ENCODE data around the gene KAZALD1.

Gene KAZALD1

GRCh38 chr10:101095550-101096213, 33.9 kb downstream of the KAZALD1 start:
- DNase-seq = no peak

DNA sequence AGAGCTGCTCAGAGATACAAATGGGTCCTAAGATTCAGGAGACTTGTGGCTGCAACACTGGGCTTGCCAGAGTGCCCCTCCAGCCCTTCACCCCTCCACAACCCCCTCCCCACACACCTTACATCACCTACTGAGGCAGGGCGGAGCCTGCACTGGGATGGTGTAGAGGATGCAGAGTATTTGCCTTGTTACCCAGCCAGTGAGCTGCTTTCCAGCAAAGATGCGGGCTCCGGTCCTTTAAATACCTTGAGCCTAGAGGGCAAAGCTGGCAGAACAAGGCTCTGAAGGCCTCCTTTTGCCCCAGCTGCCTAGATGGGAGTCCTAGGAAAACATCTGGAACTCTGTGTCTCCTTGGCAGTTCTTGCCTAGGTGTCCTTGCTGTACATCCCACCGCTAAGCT, 34.6 kb downstream of the KAZALD1 start:
- no peak for DNase-seq

- no peak for DNase-seq
Observed at GRCh38 chr10:101097881-101098280, 36.1 kb downstream of the KAZALD1 start.

DNA sequence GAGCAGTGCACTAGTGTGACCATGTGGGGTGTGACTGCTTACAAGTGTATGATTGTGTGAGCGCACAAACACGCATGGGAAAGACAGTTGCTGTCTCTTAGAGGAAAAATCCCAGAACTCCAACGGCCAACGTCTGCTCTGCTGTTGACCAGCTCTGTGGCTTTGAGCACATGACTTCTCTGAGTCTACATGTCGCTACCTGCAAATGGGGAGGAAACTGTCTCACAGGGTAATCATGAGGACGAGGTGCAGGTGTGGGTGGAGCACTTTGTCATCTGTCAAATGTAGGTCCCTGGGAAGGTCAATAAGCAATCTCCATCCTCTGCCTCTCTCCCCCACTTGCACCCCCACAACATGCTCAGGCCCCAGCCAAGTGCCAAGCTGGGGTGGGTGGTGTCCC, 38.1 kb downstream of the KAZALD1 start:
- no peak for DNase-seq

DNA sequence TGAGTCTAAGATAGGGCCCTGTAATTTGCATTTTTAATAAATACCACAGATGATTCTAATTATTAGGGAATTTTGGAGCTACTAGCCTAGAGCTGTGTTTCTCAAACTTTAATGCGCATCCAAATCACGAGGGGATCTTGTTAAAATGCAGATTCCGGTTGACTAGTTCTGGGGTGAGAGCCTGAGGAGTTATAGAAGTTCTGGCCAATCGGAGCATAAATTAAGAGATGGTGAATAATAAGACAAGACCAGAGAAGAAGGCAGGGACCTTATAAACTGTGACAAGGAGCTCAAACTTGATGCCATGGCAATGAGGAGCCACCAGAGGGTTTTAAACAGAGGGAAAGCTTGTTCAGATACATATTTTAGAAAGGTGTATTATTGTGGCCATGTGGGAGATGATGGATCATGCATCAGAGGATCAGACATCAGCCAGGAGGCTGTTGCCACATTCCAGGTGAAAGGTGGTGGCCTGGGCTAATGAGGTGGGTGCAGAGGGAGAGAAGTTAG, 39.6 kb downstream of the KAZALD1 start:
- no peak for DNase-seq

DNA sequence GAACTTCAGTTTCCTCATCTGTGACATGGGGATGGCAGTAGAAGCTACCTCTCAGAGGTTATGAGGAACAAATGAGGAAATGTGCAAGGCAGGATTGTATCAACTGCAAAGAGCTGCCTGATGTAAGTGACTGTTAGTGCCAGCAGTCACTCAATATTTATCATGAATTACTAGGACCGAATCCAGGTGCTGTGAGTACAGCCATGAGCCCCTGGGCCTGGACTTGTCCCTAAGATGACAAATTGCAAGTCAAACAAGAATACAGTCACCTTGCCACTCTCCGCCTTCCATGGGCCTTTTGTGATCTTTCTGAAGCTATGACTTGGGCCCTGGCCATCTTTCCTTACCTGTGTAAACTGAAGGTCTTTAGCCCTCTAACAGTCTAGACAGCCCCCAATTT, 41.6 kb downstream of the KAZALD1 start:
- no peak for DNase-seq

DNA sequence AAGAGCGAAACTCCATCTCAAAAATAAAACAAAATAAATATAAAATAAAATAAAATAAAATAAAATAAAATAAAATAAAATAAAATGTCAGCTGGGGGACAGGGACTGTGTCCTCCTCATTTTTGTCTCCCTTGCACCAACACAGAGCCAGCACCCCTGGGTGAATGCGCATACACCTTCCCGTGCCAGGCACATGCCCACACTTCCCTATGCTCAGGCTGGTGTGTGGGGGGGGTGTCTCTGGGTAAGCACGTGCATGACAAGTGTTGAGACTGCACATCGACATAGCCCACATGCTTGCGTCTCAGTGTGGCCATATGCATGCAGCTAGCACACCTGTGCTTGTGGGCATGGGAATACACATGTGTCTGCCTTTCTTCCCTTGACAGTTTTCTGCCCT, 44.6 kb downstream of the KAZALD1 start:
- DNase-seq = no peak

DNA sequence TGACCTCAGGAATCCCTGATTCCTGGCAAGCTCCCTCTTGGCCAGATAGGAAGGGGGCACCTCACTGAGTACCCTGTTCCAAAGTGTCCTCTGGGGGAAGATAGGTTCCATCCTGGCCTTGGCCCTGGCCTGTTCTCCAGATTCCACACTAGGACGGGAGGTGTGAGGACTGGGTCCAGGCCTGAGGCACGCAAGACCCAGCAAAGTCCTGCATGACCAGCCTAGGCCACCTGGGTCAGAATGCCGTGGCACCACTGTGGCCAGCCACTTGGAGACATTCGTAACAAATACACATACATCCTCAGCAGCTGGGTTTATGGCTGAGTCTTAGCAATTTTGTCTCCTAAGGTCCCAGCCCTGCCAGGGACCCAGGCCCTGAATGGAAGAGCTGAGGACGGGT, 46.0 kb downstream of the KAZALD1 start:
- DNase-seq = no peak

- no peak for DNase-seq
Observed at GRCh38 chr10:101110856-101111523, 49.2 kb downstream of the KAZALD1 start.

GRCh38 chr10:101111547-101111946, 49.8 kb downstream of the KAZALD1 start:
- DNase-seq = no peak

DNA sequence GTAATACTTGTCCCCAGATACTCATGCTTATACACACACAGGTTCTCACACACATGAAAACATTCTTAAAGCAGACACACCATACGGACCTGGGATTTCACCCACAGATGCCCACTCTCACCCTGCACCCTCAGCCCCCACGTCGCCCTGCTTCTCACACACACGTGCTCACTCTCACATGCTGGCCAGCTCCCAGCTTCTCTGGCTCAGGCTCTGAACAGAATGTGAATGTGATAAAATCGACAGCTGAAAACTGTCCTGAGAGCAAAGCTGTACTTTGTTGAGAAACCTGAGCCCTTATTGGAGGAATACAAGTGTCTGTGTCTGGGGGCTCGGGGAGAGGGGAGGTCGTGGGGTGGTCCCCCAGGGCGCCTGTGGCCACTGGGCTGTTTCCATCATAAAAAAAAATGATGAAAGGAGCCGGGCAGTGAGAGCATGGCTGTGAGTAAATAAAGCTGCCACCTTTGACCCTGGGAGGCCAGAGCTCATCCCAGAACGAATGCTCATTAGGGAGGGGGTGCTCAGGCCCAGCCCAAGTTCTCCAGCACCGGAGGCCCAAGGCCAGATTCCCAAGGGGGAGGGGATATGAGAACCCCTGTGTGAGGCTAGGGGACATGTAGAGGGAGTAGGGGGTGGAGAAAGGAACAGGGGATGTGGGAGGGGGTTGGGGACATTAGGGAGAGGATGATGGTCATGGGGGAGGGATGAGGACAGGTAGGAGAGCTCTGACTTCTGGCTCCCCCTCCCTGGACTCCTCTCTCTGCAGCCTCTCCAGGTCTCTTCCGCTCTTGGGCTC, 51.2 kb downstream of the KAZALD1 start:
- no peak for DNase-seq

- DNase-seq = no peak
Observed at GRCh38 chr10:101113890-101114403, 52.2 kb downstream of the KAZALD1 start.

GRCh38 chr10:101114646-101115045, 52.9 kb downstream of the KAZALD1 start:
- no peak for DNase-seq
